Tongue (tissue), 2 donors: ENCODE measurements around the gene ATP8A2. TPM values are rescaled to one million over a fixed set of nuclear protein-coding genes. Genes with fewer than 3 reads are reported as not detected.
"Not testable (repeated sequence)": the region's sequence is repeated elsewhere in the genome, so short reads cannot be mapped to it uniquely, and the experiment has no call there.

Source experiments
- DNase-seq: peaks from one replicate; pipeline ENCODE4 v3.0.0-alpha.2; 2015
- total RNA-seq: library from RNA; depleted of rRNA; stranded (reverse); fragments of >200 nt; gene quantifications from one replicate; pipeline ENCODE4 v1.2.3, GENCODE V29; 2014

Gene ATP8A2
- total RNA-seq, 1 donor from 2014 or later = 1.8 TPM

DNA sequence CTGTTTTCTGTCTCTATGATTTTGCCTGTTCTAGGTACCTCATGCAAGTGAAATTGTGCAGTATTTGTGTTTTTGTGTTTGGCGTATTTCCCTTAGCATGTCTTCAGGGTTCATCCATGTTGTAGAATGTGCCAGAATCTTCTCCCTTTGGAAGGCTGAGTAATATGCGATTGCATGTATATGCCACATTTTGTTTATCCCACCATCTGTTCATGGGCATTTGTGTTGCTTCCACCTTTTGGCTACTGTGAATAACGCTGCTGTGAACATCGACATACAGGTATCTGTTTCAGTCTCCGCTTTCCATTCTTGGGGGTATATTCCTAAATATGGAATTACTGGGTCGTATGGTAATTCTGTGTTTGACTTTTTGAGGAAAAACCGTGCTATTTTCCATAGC lies 190.0 kb downstream of the ATP8A2 start:
- DNase-seq = no peak

GRCh38 chr13:25570185-25570584 lies 198.4 kb downstream of the ATP8A2 start:
- no peak for DNase-seq

- no peak for DNase-seq
Measured at GRCh38 chr13:25571237-25571636, 199.5 kb downstream of the ATP8A2 start.

GRCh38 chr13:25572171-25572570 lies 200.4 kb downstream of the ATP8A2 start:
- DNase-seq = not testable (repeated sequence)

DNA sequence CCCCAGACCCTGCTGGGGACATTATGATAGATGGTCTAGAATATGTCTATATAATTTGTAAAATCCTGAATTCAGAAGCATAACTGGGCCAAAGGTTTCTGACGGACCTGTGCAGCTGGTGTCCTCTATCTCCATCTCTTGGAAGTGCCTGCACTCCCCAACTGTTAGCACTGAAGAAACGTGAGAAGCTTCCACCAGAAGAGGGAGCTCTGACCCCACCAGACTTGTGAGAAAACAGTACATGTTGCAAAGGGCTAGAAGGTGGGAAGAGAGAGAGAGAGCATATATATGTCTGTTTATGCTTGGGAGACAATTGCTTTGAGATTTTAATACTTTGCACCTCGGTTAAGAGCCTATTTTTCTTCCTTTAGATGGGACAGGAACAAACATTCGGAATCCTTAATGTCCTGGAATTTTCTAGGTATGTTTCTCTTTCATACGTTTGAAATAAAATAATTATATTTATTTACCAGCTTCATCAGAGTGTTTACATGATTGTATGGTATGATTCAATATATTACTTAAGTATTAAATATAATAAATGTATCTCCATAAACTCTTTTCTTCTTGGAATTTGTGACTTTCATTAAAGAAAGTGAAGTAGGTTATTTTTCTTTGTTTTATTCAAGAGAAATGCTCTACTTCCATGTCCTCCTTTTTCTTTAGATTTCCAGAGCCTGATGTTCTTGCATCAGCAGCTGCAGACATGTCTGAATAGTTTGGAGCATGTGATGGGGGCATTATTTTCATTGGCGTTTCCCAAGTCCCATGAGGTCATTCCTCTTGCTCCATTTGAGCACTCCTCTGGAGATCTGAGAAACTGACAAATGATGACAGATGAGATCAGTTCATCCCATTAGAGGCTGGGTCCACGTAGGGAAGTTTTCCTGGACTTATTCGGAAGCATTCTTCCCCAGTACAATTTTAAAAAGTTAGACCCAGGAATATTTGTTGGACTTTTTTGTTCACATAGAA lies 202.9 kb downstream of the ATP8A2 start:
- peak; percentile 98 for DNase-seq

DNA sequence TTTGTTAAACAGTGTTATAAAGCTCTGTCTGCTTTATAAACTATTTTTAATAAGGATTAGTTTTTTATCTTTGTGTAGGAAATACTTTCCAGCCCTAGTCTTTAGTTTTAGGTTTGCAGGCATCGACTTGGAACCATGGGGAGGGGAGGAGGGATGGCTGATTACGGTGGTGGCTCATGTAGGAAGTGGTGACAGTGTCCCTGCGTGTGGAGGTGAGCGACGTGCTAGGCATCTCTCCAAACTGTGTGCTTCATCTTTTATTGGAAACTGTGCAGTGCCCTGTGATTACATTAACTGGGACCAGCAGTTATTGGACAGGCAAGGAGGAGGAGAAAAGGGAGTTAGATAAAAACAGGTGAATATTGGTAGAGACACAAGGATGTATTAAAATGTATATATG lies 203.8 kb downstream of the ATP8A2 start:
- DNase-seq = no peak

- peak; percentile 36 for DNase-seq
Measured at GRCh38 chr13:25578526-25578925, 206.8 kb downstream of the ATP8A2 start.

- no peak for DNase-seq
Measured at GRCh38 chr13:25579221-25579620, 207.4 kb downstream of the ATP8A2 start.

DNA sequence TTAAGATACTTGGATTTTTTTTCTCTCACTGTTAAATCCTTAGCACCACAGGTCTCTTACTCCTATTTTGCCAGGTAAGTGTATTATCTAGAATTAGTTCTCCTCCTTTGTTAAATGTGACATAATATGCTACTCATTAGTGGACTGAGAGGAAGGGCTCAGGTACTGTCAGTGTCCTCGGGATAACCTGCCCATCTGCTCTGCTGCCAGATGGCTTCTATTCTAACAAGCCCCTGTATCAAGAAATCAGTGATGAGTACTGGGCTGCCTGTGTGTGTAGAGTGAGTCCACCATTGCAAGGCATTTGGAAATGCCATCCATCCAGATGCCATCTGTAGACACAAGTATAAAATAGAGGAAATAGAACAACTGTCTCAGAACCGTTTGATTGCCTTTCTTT lies 209.6 kb downstream of the ATP8A2 start:
- no peak for DNase-seq

DNA sequence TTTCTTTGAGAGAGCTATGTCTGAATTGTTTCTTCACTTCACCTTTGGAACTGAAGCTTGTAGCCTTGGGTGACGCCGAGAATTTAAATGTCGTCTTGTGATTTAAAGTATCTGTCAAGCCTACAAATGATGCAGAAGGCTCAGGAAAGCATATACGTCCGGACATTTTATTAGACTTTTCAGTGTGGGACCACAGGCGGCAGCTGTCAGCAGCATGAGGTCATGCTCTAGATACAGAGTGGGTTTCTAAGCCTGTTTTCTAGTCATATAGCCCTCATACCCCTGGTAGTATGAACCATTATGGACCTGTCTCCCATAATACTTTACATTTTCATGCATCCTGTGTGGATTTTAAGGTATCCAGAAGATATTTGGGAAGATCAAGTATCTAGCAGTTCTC lies 212.3 kb downstream of the ATP8A2 start:
- DNase-seq = peak; percentile 28

- DNase-seq = peak; percentile 30
Measured at GRCh38 chr13:25585000-25585399, 213.2 kb downstream of the ATP8A2 start.

GRCh38 chr13:25587326-25587980 lies 215.7 kb downstream of the ATP8A2 start:
- DNase-seq = peak; percentile 79

- DNase-seq = no peak
Measured at GRCh38 chr13:25588336-25589060, 216.7 kb downstream of the ATP8A2 start.

GRCh38 chr13:25598421-25598820 lies 226.6 kb downstream of the ATP8A2 start:
- no peak for DNase-seq

GRCh38 chr13:25602176-25602575 lies 230.4 kb downstream of the ATP8A2 start:
- DNase-seq = no peak

DNA sequence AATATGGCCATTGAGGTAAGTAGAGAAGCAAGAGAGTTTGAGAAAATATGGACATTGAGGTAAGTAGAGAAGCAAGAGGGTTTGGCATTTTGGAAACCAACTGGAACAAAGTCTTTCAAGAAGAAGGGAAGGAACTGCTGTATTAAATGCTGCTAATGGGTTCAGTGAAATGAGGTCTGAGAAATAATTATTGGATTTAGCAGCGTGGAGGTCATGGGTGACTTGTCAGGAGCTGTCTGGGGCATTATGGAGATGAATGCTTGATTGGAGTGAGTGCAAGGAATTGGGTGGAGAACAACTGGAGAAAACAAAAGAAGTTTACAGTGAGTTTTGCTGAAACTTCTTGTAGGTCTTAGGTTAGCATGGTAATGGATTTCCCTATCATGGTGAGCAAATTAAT lies 232.3 kb downstream of the ATP8A2 start:
- no peak for DNase-seq

DNA sequence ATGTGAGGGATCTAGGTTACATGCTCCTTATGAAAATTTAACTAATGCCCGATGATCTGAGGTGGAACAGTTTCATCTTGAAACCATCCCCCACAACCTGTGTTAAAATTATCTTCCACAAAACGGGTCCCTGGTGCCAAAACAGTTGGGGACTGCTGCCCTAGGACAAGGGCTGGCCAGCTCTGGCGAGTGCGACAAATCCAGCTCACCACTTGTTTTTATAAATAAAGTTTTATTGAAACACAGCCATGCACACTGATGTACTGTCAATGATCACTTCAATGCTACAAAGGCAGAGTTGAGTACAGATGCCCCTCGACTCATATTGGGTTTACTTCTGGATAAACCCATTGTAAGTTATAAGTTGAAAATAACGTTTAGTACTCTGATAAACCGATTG lies 235.3 kb downstream of the ATP8A2 start:
- DNase-seq = no peak

DNA sequence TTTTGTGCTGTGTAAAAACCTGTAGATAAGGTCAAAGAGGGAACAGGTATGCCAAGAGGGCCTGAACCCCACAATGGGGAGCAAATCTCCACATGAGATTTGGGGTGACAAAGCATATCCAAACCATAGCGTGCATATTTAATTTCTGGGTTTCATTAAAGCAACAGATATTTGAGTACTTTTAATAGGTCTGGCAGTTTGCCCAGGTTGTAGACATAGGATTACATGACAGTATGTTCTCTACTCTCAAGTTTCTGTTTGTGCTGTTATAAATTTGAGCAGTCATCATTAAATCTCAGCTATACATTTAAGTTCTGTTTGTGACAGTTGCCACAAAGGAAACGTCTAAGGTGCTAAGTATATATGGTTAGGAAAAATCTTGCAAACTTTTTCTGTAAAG lies 236.4 kb downstream of the ATP8A2 start:
- DNase-seq = peak; percentile 51

DNA sequence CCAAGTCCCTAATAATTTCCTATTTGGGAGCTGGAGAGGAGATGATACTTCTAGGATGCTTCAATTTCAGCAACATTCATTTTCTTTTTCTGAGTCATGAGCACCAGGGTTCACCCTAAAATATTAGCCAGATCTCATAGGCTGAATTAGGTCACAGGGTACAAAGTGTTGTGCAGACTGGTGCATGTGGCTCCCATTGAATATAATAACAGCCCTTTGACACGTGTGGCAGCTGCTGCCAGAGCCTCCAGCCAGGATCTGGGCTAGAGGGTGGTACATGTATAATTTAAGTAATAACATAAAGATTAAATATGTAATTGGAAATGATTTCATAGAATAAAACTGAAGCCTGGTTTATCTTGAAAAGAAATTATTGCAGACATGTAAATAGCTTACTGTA lies 244.9 kb downstream of the ATP8A2 start:
- peak; percentile 43 for DNase-seq

- DNase-seq = no peak
Measured at GRCh38 chr13:25619897-25620296, 248.1 kb downstream of the ATP8A2 start.

DNA sequence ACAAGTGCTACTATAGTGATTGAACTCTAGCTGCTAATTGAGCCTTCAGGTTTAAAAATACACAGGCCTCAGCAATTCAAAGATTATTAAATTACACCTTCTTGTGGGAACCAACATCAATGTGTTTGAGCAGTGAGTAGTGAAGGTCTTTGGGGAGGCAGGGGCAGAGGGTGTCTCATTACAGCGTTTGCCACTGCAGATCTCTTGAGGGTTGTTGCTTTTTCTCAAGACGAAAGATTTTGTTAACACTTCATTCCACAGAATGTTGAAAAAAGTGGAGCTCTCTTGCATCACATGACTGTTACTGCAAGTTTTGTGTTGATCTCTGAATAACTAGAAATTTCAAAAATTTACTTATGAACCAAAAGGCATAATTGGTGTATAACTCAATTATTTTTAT lies 253.6 kb downstream of the ATP8A2 start:
- no peak for DNase-seq

DNA sequence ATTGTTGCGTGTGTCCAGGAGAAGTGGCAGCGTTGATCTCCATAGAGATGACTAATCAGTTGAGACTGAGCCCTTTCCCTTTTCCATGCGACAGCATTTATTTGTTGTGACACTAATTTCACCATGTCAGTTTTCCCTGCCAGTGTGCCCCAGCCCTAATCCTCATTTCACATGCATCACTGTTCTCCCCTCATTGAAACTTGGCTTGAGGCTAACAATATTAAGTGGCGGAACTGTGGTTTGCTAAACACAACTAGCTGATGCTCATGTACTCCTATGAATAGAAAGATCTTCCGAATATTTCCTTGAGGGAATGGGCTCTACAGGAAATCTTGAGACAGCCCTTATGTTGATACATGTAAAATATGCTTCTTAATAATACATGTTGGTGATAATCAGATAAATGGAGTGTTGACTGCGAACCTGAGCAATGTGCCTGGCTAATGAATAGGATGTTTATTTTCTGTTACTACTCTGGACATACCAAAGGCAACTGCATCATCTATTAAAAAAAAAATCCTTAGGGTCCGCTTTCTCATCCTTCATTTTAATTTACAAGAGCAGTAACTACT lies 258.6 kb downstream of the ATP8A2 start:
- DNase-seq = peak; percentile 81
